Glomerular visceral epithelial cell (primary cell): ENCODE results near the gene BRD3.
A peak's percentile ranks its signal among the peaks of the same experiment; 100 is the strongest.

Experiments used
- DNase-seq: peaks from one replicate; pipeline ENCODE4 v3.0.0-alpha.2; 2016; ENCODE audit errors: extremely low spot score

The BRD3 gene

GRCh38 chr9:134066913-134067851, 644 bp downstream of the BRD3 start:
- DNase-seq = peak; percentile 29

- DNase-seq = no peak
These were observed 1.3 kb downstream of the BRD3 start for GRCh38 chr9:134066526-134066912.

GRCh38 chr9:134065612-134066419, 2.0 kb downstream of the BRD3 start:
- peak; percentile 41 for DNase-seq

GRCh38 chr9:134064711-134065110, 3.1 kb downstream of the BRD3 start:
- DNase-seq = no peak

- DNase-seq = no peak
These were observed 4.0 kb downstream of the BRD3 start for GRCh38 chr9:134063571-134064450.

GRCh38 chr9:134063088-134063570, 4.7 kb downstream of the BRD3 start:
- DNase-seq = no peak

- DNase-seq = no peak
These were observed 5.3 kb downstream of the BRD3 start for GRCh38 chr9:134062461-134063087.

- no peak for DNase-seq
These were observed 6.0 kb downstream of the BRD3 start for GRCh38 chr9:134061688-134062371.

GRCh38 chr9:134061019-134061687, 6.7 kb downstream of the BRD3 start:
- no peak for DNase-seq

- DNase-seq = no peak
These were observed 7.3 kb downstream of the BRD3 start for GRCh38 chr9:134060546-134060945.

- no peak for DNase-seq
These were observed 8.0 kb downstream of the BRD3 start for GRCh38 chr9:134059661-134060395.

GRCh38 chr9:134059188-134059641, 8.6 kb downstream of the BRD3 start:
- DNase-seq = no peak

- DNase-seq = no peak
These were observed 9.1 kb downstream of the BRD3 start for GRCh38 chr9:134058716-134059115.

- DNase-seq = no peak
These were observed 9.8 kb downstream of the BRD3 start for GRCh38 chr9:134057751-134058701.

GRCh38 chr9:134057307-134057657, 10.5 kb downstream of the BRD3 start:
- DNase-seq = no peak

- no peak for DNase-seq
These were observed 11.1 kb downstream of the BRD3 start for GRCh38 chr9:134056483-134057306.

GRCh38 chr9:134055981-134056461, 11.8 kb downstream of the BRD3 start:
- DNase-seq = peak; percentile 92
